OCI-LY7 (cell line): Measurements from ENCODE around the gene REX1BD. TPM values are rescaled to one million over a fixed set of nuclear protein-coding genes. Genes with fewer than 3 reads are reported as not detected.

Experiments used
- BruUV-seq: library from RNA; stranded (reverse); fragments of 400-500 nt; replicated peaks from 2 replicates; lab custom pipeline; 2021; lab: Mats Ljungman, UMichigan
- CTCF ChIA-PET: fragments of 300-600 bp; sonication (Branson Sonifier 250); formaldehyde crosslinking; loops from one replicate; lab custom pipeline; 2022; ENCODE audit warnings: antibody characterized with exemption; ENCODE audit not compliant: unreplicated experiment; lab: Charles Lee
- POLR2A ChIA-PET: fragments of 300-600 bp; sonication (Branson Sonifier 250); formaldehyde crosslinking; loops from one replicate; lab custom pipeline; 2022; ENCODE audit warnings: antibody characterized with exemption; lab: Charles Lee
- DNase-seq: peaks from one replicate; pipeline ENCODE4 v3.0.0-alpha.2; 2015; ENCODE audit warnings: low spot score
- H2AFZ ChIP-seq: fragments of 200-600 bp; sonication (generic), shearing (Covaris generic); 2 replicates; pipeline ENCODE4 v1.6.1; 2014; ENCODE audit warnings: mild to moderate bottlenecking, antibody characterized with exemption, low read length, moderate library complexity
- H3K27ac ChIP-seq: fragments of 200-600 bp; sonication (generic); 2 replicates; pipeline ENCODE4 v1.5.1; 2014; ENCODE audit warnings: mixed run types, low read depth, mild to moderate bottlenecking, moderate library complexity, low read length, inconsistent platforms; ENCODE audit not compliant: poor library complexity, severe bottlenecking
- H3K36me3 ChIP-seq: fragments of 200-600 bp; sonication (generic); 2 replicates; pipeline ENCODE4 v1.6.1; 2014; ENCODE audit warnings: mild to moderate bottlenecking, antibody characterized with exemption, low read length, moderate library complexity, mixed read lengths; ENCODE audit not compliant: insufficient read depth
- H3K4me1 ChIP-seq: fragments of 200-600 bp; sonication (generic); 2 replicates; pipeline ENCODE4 v1.5.1; 2014; ENCODE audit warnings: mild to moderate bottlenecking, low read length; ENCODE audit not compliant: insufficient read depth, poor library complexity, severe bottlenecking
- H3K4me2 ChIP-seq: fragments of 200-600 bp; sonication (generic); 2 replicates; pipeline ENCODE4 v1.6.1; 2014; ENCODE audit warnings: mild to moderate bottlenecking, low read length
- H3K4me3 ChIP-seq: fragments of 200-600 bp; sonication (generic); 2 replicates; pipeline ENCODE4 v1.5.1; 2014; ENCODE audit warnings: mild to moderate bottlenecking, low read depth, low read length; ENCODE audit not compliant: poor library complexity, severe bottlenecking
- H3K79me2 ChIP-seq: fragments of 200-600 bp; sonication (generic); 2 replicates; pipeline ENCODE4 v1.6.1; 2016; ENCODE audit warnings: low read depth, mild to moderate bottlenecking, low read length, moderate library complexity, mixed read lengths; ENCODE audit not compliant: insufficient read depth
- H3K9me2 ChIP-seq: fragments of 200-600 bp; sonication (generic); 2 replicates; pipeline ENCODE4 v1.6.1; 2016; ENCODE audit warnings: mild to moderate bottlenecking, low read length, mixed read lengths; ENCODE audit not compliant: insufficient read depth
- H3K9me3 ChIP-seq: fragments of 200-600 bp; sonication (generic); 2 replicates; pipeline ENCODE4 v1.6.1; 2014; ENCODE audit warnings: mild to moderate bottlenecking, mixed run types, low read length, mixed read lengths
- H4K20me1 ChIP-seq: fragments of 200-600 bp; sonication (generic); 2 replicates; pipeline ENCODE4 v1.6.1; 2014; ENCODE audit warnings: mild to moderate bottlenecking, antibody characterized with exemption, low read length, moderate library complexity, mixed read lengths; ENCODE audit not compliant: insufficient read depth
- EZH2phosphoT487 ChIP-seq: fragments of 200-600 bp; sonication (generic); IDR thresholded peaks from 2 replicates; pipeline ENCODE4 v1.6.1; 2018; ENCODE audit warnings: low read depth, borderline replicate concordance, mild to moderate bottlenecking, mixed run types, antibody characterized with exemption, low read length, moderate library complexity, mixed read lengths
- intact Hi-C: fragments of 100-400 bp; cut with micrococcal nuclease; formaldehyde crosslinking; loops from one replicate; pipeline ENCODE4 v1.10.0; 2022; ENCODE audit not compliant: unreplicated experiment
- total RNA-seq, 2 experiments: library from RNA; depleted of rRNA in 1 of 2; stranded (reverse); fragments of >200 nt in 1 of 2; shearing (Covaris generic) in 1 of 2; gene quantifications; 2 replicates each; pipeline ENCODE4 v1.2.3, GENCODE V29; 2014 to 2022
- TF ChIP-seq, protein P1 (sequence below): fragments of 200-600 bp; sonication (generic); conservative IDR thresholded peaks from 2 replicates; pipeline ENCODE4 v1.5.1; 2014; ENCODE audit warnings: mild to moderate bottlenecking, antibody characterized with exemption, low read length, moderate library complexity, mixed read lengths

Gene REX1BD
- total RNA-seq, 2 experiments from 2014 or later, result 88.8 to 126 TPM

DNA sequence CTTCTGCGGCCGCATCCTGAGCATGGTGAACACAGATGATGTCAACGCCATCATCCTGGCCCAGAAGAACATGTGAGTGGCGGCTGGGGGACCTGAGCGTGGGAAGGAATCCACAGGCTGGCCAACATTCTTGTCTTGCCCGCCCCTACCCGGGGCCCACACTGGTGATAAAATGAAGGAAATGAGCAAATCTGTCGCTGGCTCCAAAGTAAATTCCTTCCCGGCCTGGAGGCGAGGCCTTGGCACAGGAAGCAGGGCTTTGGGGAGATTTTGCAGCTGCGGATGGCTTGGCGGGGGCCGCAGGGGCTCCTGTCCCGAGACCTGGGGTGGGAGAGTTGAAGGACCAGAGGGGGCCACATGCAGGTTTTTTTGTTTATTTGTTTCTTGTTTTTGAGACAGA lies 26.5 kb upstream of the REX1BD start:
- H3K4me2 ChIP-seq, result no peak overlapping the region
- ChIA-PET CTCF (no interaction called here), POLR2A (interaction anchor here (0.6 kb wide), 1 partner anchor 418 kb away, joined by 6 read pairs; no protein-coding TSS in a partner anchor)
- H2AFZ ChIP-seq, result no peak overlapping the region
- 0 out of 2 replicates have a peak, but pooled peaks cover 6% of the 10 kb centered on the region for H4K20me1 ChIP-seq
- intact Hi-C loops, result no loop called here
- H3K4me1 ChIP-seq, result peaks cover 16% of the 10 kb centered on the region
- no peaks in the 10 kb centered on the region for H3K9me3 ChIP-seq
- DNase-seq, result no peak
- H3K79me2 ChIP-seq, result peaks cover 23% of the 10 kb centered on the region
- no peak overlapping the region for H3K4me3 ChIP-seq
- peaks cover 52% of the 10 kb centered on the region for H3K36me3 ChIP-seq
- BruUV-seq, result no TSS peak
- TF ChIP-seq, protein P1, sequence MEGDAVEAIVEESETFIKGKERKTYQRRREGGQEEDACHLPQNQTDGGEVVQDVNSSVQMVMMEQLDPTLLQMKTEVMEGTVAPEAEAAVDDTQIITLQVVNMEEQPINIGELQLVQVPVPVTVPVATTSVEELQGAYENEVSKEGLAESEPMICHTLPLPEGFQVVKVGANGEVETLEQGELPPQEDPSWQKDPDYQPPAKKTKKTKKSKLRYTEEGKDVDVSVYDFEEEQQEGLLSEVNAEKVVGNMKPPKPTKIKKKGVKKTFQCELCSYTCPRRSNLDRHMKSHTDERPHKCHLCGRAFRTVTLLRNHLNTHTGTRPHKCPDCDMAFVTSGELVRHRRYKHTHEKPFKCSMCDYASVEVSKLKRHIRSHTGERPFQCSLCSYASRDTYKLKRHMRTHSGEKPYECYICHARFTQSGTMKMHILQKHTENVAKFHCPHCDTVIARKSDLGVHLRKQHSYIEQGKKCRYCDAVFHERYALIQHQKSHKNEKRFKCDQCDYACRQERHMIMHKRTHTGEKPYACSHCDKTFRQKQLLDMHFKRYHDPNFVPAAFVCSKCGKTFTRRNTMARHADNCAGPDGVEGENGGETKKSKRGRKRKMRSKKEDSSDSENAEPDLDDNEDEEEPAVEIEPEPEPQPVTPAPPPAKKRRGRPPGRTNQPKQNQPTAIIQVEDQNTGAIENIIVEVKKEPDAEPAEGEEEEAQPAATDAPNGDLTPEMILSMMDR, result no peak
- no peak for TF ChIP-seq EZH2phosphoT487
- no peaks in the 10 kb centered on the region for H3K9me2 ChIP-seq
- no peak overlapping the region for H3K27ac ChIP-seq

DNA sequence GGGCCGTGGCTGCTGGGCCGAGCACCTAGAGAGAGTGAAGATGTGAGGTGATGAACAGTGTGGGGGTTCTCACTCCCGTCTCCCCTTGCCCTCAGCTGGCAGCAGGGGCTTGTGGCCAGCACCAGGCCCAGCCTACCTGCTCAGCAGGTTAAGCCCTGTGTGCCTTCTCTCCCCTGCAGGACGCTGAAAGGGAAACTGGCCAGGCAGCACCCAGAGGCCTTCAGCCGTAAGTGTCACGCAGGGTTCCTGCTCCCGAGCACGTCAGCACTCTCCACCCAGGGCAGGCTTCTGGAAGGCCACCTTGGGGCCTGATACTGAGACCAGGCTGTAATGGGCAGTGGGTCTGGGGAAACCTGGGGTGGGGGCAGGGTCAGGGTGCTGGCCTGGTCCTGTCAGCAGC lies 21.6 kb upstream of the REX1BD start:
- peaks cover 2% of the 10 kb centered on the region for H3K79me2 ChIP-seq
- ChIA-PET CTCF (no interaction called here), POLR2A (no interaction called here)
- no peak overlapping the region for H3K27ac ChIP-seq
- H3K36me3 ChIP-seq, result peaks cover 81% of the 10 kb centered on the region
- no peak for DNase-seq
- H3K4me3 ChIP-seq, result no peak overlapping the region
- intact Hi-C loops, result no loop called here
- H4K20me1 ChIP-seq, result no peaks in the 10 kb centered on the region
- no peaks in the 10 kb centered on the region for H3K9me2 ChIP-seq
- H3K9me3 ChIP-seq, result no peaks in the 10 kb centered on the region
- H2AFZ ChIP-seq, result no peak overlapping the region
- peaks cover 8% of the 10 kb centered on the region for H3K4me1 ChIP-seq
- no TSS peak for BruUV-seq
- H3K4me2 ChIP-seq, result no peak overlapping the region
- no peak for TF ChIP-seq EZH2phosphoT487
- TF ChIP-seq, protein P1, result no peak

DNA sequence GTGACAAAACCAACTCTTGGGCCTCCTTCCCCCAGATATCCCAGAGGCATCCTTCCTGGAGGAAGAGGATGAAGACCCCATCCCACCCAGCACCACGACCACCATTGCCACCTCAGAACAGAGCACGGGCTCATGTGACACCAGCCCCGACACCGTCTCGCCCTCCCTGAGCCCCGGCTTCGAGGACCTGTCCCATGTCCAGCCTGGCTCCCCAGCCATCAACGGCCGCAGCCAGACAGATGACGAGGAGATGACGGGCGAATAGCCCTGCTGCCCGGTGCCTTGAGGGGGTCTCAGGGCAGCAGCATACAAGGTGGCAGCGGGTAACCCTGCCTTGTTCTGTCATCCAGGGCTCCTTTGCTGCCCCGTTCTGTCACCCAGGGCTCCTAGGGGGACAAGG lies 20.2 kb upstream of the REX1BD start:
- ChIA-PET CTCF (no interaction called here), POLR2A (no interaction called here)
- peaks cover 15% of the 10 kb centered on the region for H3K4me1 ChIP-seq
- no peaks in the 10 kb centered on the region for H3K9me2 ChIP-seq
- no TSS peak for BruUV-seq
- H3K79me2 ChIP-seq, result peaks cover 16% of the 10 kb centered on the region
- H3K27ac ChIP-seq, result no peak overlapping the region
- H2AFZ ChIP-seq, result no peak overlapping the region
- TF ChIP-seq, protein P1, result no peak
- no peak for TF ChIP-seq EZH2phosphoT487
- H3K4me3 ChIP-seq, result no peak overlapping the region
- H4K20me1 ChIP-seq, result peaks cover 9% of the 10 kb centered on the region; the same call in 1 of the 2 replicates
- H3K4me2 ChIP-seq, result no peak overlapping the region
- H3K36me3 ChIP-seq, result peaks cover 80% of the 10 kb centered on the region
- H3K9me3 ChIP-seq, result no peaks in the 10 kb centered on the region
- intact Hi-C loops, result no loop called here
- DNase-seq, result no peak
